Keratinocyte (primary cell): ENCODE results near the gene TBXT. TPM values are rescaled to one million over a fixed set of nuclear protein-coding genes. Genes with fewer than 3 reads are reported as not detected.
"Not testable (repeated sequence)": the region's sequence is repeated elsewhere in the genome, so short reads cannot be mapped to it uniquely, and the experiment has no call there.

Source experiments
- DNase-seq: peaks from one replicate; pipeline ENCODE4 v3.0.0-alpha.2; 2011; ENCODE audit warnings: low read depth, missing footprints, low spot score
- FAIRE-seq: peaks from 2 replicates; lab custom pipeline; 2011; peaks lifted over from hg19 to GRCh38; lab: Jason Lieb, UNC
- H2AFZ ChIP-seq: 2 replicates; pipeline ENCODE4 v1.6.0; 2012; ENCODE audit warnings: low read length, control low read depth, inconsistent platforms; ENCODE audit not compliant: control insufficient read depth
- H3K27ac ChIP-seq: 2 replicates; pipeline ENCODE4 v1.5.1; 2011; ENCODE audit warnings: low read length; ENCODE audit not compliant: control insufficient read depth, insufficient read depth
- H3K27me3 ChIP-seq: 3 replicates; pipeline ENCODE4 v1.6.0; 2011; ENCODE audit warnings: low read length; ENCODE audit not compliant: control insufficient read depth, insufficient read depth; ENCODE audit errors: extremely low read depth
- H3K36me3 ChIP-seq, 2 experiments: 2 replicates in 1 of 2; 3 replicates in 1 of 2; pipeline ENCODE4 v1.5.1; 2011; ENCODE audit warnings: low read length in 2 of 2, mild to moderate bottlenecking in 1 of 2; ENCODE audit not compliant: control insufficient read depth in 2 of 2, insufficient read depth in 2 of 2; ENCODE audit errors: extremely low read depth in 1 of 2
- H3K4me1 ChIP-seq: 3 replicates; pipeline ENCODE4 v1.5.1; 2011; ENCODE audit warnings: low read length; ENCODE audit not compliant: control insufficient read depth, insufficient read depth; ENCODE audit errors: extremely low read depth
- H3K4me2 ChIP-seq: 3 replicates; pipeline ENCODE4 v1.6.0; 2011; ENCODE audit warnings: low read depth, low read length; ENCODE audit not compliant: control insufficient read depth, insufficient read depth; ENCODE audit errors: extremely low read depth
- H3K4me3 ChIP-seq, 3 experiments: fragments of 200-600 bp in 1 of 3; sonication (generic) in 1 of 3; 2 replicates in 2 of 3; 3 replicates in 1 of 3; pipeline ENCODE4 v1.5.1; 2011 to 2016; ENCODE audit warnings: low read length in 3 of 3, mild to moderate bottlenecking in 3 of 3, control low read depth in 2 of 3, inconsistent platforms in 1 of 3, low read depth in 1 of 3, mixed read lengths in 1 of 3, mixed run types in 1 of 3, moderate library complexity in 1 of 3; ENCODE audit not compliant: control insufficient read depth in 2 of 3, insufficient read depth in 2 of 3; ENCODE audit errors: extremely low read depth in 1 of 3
- H3K79me2 ChIP-seq: 2 replicates; pipeline ENCODE4 v1.6.0; 2012; ENCODE audit warnings: low read length; ENCODE audit not compliant: control insufficient read depth, insufficient read depth
- H3K9ac ChIP-seq: 3 replicates; pipeline ENCODE4 v1.6.0; 2011; ENCODE audit warnings: low read length; ENCODE audit not compliant: control insufficient read depth, insufficient read depth; ENCODE audit errors: extremely low read depth
- H3K9me1 ChIP-seq: 3 replicates; pipeline ENCODE4 v1.6.0; 2011; ENCODE audit warnings: low read length; ENCODE audit not compliant: control insufficient read depth, insufficient read depth; ENCODE audit errors: extremely low read depth
- H3K9me3 ChIP-seq: 2 replicates; pipeline ENCODE4 v1.5.1; 2012; ENCODE audit warnings: low read depth, low read length; ENCODE audit not compliant: control insufficient read depth
- H4K20me1 ChIP-seq: 3 replicates; pipeline ENCODE4 v1.6.0; 2011; ENCODE audit warnings: low read length; ENCODE audit not compliant: control insufficient read depth, insufficient read depth; ENCODE audit errors: extremely low read depth
- EZH2 ChIP-seq: IDR thresholded peaks from one replicate; pipeline ENCODE4 v1.6.1; 2012; ENCODE audit warnings: inconsistent platforms, mild to moderate bottlenecking, low read length, moderate library complexity
- dilution Hi-C: fragments of 300-500 bp; cut with MboI; formaldehyde crosslinking; loops from one replicate; pipeline ENCODE4 v1.7.0; 2020; ENCODE audit warnings: low sequenced_read_pairs; ENCODE audit not compliant: extremely low pct_ligation_motif_present
- polyA plus RNA-seq, 5 experiments: library from polyadenylated mRNA; depleted of rRNA in 3 of 5; stranded (reverse) in 3 of 5; stranded (forward) in 1 of 5; unstranded in 1 of 5; fragments of >200 nt; gene quantifications; 1 replicate in 1 of 5; 2 replicates in 3 of 5; 3 replicates in 1 of 5; pipeline versions ENCODE4 v1.2.1 to v1.2.3, GENCODE V29; 2011 to 2012; ENCODE audit warnings: missing spikeins in 2 of 5, low read depth in 1 of 5, low replicate concordance in 1 of 5
- TF ChIP-seq, protein P1 (sequence below), 3 experiments: IDR thresholded peaks in 1 of 3; conservative IDR thresholded peaks in 1 of 3; optimal IDR thresholded peaks in 1 of 3; 2 replicates in 2 of 3; 3 replicates in 1 of 3; pipeline versions ENCODE3 to v1.5.1; 2011; ENCODE audit warnings: low read length in 3 of 3, mild to moderate bottlenecking in 3 of 3, moderate library complexity in 2 of 3, control low read depth in 1 of 3, inconsistent platforms in 1 of 3; ENCODE audit not compliant: insufficient read depth in 2 of 3; ENCODE audit errors: extremely low read depth in 1 of 3

The TBXT gene
- polyA plus RNA-seq, 1 donor (not counting 4 experiments of a cell fraction or from before 2014, with no cell fraction given), result not detected

GRCh38 chr6:166127624-166128472, 39.8 kb downstream of the TBXT start:
- H3K27me3 ChIP-seq, result no peaks in the 10 kb centered on the region
- TF ChIP-seq EZH2, result no peak
- TF ChIP-seq, protein P1, sequence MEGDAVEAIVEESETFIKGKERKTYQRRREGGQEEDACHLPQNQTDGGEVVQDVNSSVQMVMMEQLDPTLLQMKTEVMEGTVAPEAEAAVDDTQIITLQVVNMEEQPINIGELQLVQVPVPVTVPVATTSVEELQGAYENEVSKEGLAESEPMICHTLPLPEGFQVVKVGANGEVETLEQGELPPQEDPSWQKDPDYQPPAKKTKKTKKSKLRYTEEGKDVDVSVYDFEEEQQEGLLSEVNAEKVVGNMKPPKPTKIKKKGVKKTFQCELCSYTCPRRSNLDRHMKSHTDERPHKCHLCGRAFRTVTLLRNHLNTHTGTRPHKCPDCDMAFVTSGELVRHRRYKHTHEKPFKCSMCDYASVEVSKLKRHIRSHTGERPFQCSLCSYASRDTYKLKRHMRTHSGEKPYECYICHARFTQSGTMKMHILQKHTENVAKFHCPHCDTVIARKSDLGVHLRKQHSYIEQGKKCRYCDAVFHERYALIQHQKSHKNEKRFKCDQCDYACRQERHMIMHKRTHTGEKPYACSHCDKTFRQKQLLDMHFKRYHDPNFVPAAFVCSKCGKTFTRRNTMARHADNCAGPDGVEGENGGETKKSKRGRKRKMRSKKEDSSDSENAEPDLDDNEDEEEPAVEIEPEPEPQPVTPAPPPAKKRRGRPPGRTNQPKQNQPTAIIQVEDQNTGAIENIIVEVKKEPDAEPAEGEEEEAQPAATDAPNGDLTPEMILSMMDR (optimal IDR thresholded peaks at IDR 0.05 in 1 of 3, IDR thresholded peaks at IDR 0.05 in 1 of 3, conservative IDR thresholded peaks at IDR 0.05 in 1 of 3; ENCODE audit: extremely low read depth in 1 of 3, insufficient read depth in 2 of 3, low read length in 3 of 3), result no peak

DNA sequence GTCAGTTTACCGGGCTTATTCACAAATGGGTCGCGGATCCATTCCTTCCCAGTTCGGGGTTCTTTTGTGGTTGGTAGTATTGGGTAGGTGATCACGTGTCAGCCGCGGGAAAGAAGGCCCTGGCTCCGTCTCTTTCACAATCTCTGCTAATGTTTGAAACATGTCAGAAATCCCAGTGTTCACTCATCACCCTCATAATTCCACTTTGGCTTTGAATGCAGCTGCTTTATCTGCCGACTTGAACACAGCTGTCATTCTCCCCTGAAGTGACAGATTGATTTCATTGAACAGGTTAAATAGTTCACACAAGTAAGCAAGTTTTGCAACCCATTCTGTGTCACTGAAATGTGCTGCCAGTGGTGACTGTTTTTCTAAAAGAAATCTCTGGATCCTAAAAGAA, 44.5 kb downstream of the TBXT start:
- H3K9me1 ChIP-seq, H3K4me2 ChIP-seq, H3K27me3 ChIP-seq, H3K4me1 ChIP-seq, H3K4me3 ChIP-seq, H3K27ac ChIP-seq, H3K36me3 ChIP-seq, H2AFZ ChIP-seq, DNase-seq, H3K9ac ChIP-seq, H3K79me2 ChIP-seq, H4K20me1 ChIP-seq, FAIRE-seq, dilution Hi-C loops, H3K9me3 ChIP-seq: not testable (repeated sequence)

More at GRCh38 chr6:166127624-166128472, 39.8 kb downstream of the TBXT start:
- DNase-seq (no peak), FAIRE-seq (no peak)
- Histone ChIP-seq H3K4me3 (no peak overlapping the region), H3K27ac (no peak overlapping the region), H3K4me1 (no peaks in the 10 kb centered on the region), H3K9me3 (peaks cover 2% of the 10 kb centered on the region), H3K36me3 (no peaks in the 10 kb centered on the region), H3K4me2 (no peak overlapping the region), H2AFZ (no peak overlapping the region), H3K9me1 (no peaks in the 10 kb centered on the region), H3K9ac (no peak overlapping the region), H4K20me1 (no peaks in the 10 kb centered on the region), H3K79me2 (no peaks in the 10 kb centered on the region)
- dilution Hi-C loops, result no loop called here
